T-helper 22 cell (primary cell): ENCODE results near the gene SARNP.

ENCODE experiments used
- DNase-seq: peaks from one replicate; pipeline ENCODE4 v3.0.0-alpha.2; 2020; ENCODE audit warnings: low read depth

SARNP gene

DNA sequence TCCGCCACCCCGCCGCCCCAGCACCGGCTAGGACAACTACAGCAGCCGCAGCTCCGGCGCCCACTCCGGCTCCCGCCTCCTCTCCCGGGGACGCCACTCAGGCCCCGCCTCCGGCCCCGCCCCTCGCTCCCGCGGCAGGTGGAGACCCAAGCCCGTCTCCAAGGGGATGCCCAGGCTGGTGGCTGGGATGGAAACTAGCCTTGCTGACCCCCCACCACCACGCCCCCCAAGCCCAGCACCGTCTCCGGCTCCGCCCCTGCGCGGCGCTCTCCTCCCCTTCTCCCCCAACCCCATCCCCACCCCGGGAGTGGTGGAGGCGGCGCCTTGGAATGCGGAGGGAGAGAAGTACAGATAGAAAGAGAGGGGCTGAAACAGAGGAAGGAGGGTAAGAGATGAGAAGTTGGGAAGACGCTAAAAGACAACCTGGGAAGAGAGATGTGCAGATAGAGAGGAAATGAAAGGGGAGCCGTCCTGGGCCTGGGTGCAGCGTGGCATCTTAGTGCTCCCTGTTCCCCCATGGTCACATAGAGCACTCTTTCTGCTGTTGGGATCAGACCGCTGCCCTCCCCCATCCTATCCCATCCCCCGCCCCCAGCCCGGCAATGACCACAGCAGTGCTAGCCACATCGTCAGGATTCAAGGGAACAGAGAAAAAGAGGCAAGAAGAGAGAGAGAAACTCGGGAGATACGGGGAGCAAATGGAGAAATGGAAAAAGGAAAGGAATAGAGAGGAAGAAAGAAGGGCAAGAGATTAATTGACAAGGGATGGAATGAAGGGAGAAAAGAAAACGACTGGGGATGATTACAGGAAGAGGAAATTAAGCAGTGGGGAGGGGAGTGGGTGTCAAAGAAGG is 109.5 kb downstream of the SARNP start, which contains the start of gene ITGA7:
Gene ITGA7, minus strand, starts transcription at position 64 of the 854 bp plus-strand sequence. CDS start 222 bp downstream, outside the sequence.
- peak; percentile 54 for DNase-seq
